Loucy (cell line): ENCODE results near the gene C16orf78.

ENCODE experiments used
- H2AFZ ChIP-seq: fragments of 200-600 bp; sonication (generic); 2 replicates; pipeline ENCODE4 v1.6.0; 2016; ENCODE audit warnings: antibody characterized with exemption, mild to moderate bottlenecking, low read length, moderate library complexity
- H3F3A ChIP-seq: fragments of 200-600 bp; 2 replicates; pipeline ENCODE4 v1.6.0; 2016; ENCODE audit warnings: antibody characterized with exemption, low read depth, mild to moderate bottlenecking
- H3K27me3 ChIP-seq: fragments of 200-600 bp; sonication (generic); 2 replicates; pipeline ENCODE4 v1.6.1; 2014; ENCODE audit warnings: low read length, mild to moderate bottlenecking; ENCODE audit not compliant: insufficient read depth, poor library complexity, severe bottlenecking
- H3K36me3 ChIP-seq: fragments of 200-600 bp; sonication (generic); 2 replicates; pipeline ENCODE4 v1.6.1; 2016; ENCODE audit warnings: low read length; ENCODE audit not compliant: insufficient read depth
- H3K4me1 ChIP-seq: fragments of 200-600 bp; sonication (generic); 2 replicates; pipeline ENCODE4 v1.5.1; 2014; ENCODE audit warnings: low read length, mild to moderate bottlenecking; ENCODE audit not compliant: insufficient read depth, poor library complexity, severe bottlenecking
- H3K4me2 ChIP-seq: fragments of 200-600 bp; sonication (generic); 2 replicates; pipeline ENCODE4 v1.6.0; 2014; ENCODE audit warnings: antibody characterized with exemption, low read length, low read depth, mild to moderate bottlenecking; ENCODE audit not compliant: poor library complexity, severe bottlenecking
- H3K4me3 ChIP-seq: fragments of 200-600 bp; sonication (generic); 2 replicates; pipeline ENCODE4 v1.5.1; 2014; ENCODE audit warnings: low read length, mild to moderate bottlenecking, mixed read lengths; ENCODE audit not compliant: poor library complexity, severe bottlenecking
- H3K79me2 ChIP-seq: fragments of 200-600 bp; sonication (generic); 2 replicates; pipeline ENCODE4 v1.6.1; 2014; ENCODE audit warnings: low read length; ENCODE audit not compliant: insufficient read depth
- H3K9ac ChIP-seq: fragments of 200-600 bp; sonication (generic); 2 replicates; pipeline ENCODE4 v1.6.0; 2014; ENCODE audit warnings: mild to moderate bottlenecking, low read depth, low read length, moderate library complexity; ENCODE audit not compliant: poor library complexity, severe bottlenecking
- H3K9me2 ChIP-seq: fragments of 200-600 bp; sonication (generic); replicated peaks from 2 replicates; pipeline ENCODE4 v1.6.1; 2016; ENCODE audit warnings: low read depth, low read length, mixed read lengths
- H3K9me3 ChIP-seq: fragments of 200-600 bp; sonication (generic); 2 replicates; pipeline ENCODE4 v1.6.1; 2014; ENCODE audit warnings: mild to moderate bottlenecking, antibody characterized with exemption, low read length, low read depth; ENCODE audit not compliant: insufficient read depth
- H4K20me1 ChIP-seq: fragments of 200-600 bp; sonication (generic); 2 replicates; pipeline ENCODE4 v1.6.0; 2014; ENCODE audit warnings: antibody characterized with exemption, low read length, mild to moderate bottlenecking; ENCODE audit not compliant: insufficient read depth, poor library complexity, severe bottlenecking
- CTCF ChIP-seq: fragments of 200-600 bp; sonication (generic); conservative IDR thresholded peaks from 2 replicates; pipeline ENCODE4 v1.5.1; 2014; ENCODE audit warnings: mild to moderate bottlenecking, antibody characterized with exemption, low read length
- EZH2phosphoT487 ChIP-seq: fragments of 200-600 bp; IDR thresholded peaks from 2 replicates; pipeline ENCODE4 v1.6.1; 2018; ENCODE audit warnings: antibody characterized with exemption, mild to moderate bottlenecking, moderate library complexity, borderline replicate concordance

Gene C16orf78

GRCh38 chr16:49378238-49378637 is 4.6 kb downstream of the C16orf78 start:
- H3K9ac ChIP-seq, result no peak overlapping the region
- H3K9me3 ChIP-seq, result no peaks in the 10 kb centered on the region
- H3K9me2 ChIP-seq, result no peaks in the 10 kb centered on the region
- TF ChIP-seq EZH2phosphoT487, result no peak
- no peak for TF ChIP-seq CTCF
- H4K20me1 ChIP-seq, result no peaks in the 10 kb centered on the region
- no peaks in the 10 kb centered on the region for H3F3A ChIP-seq
- H2AFZ ChIP-seq, result no peak overlapping the region
- no peaks in the 10 kb centered on the region for H3K79me2 ChIP-seq
- H3K4me1 ChIP-seq, result no peaks in the 10 kb centered on the region
- H3K27me3 ChIP-seq, result no peaks in the 10 kb centered on the region
- H3K36me3 ChIP-seq, result no peaks in the 10 kb centered on the region
- H3K4me3 ChIP-seq, result no peak overlapping the region
- no peak overlapping the region for H3K4me2 ChIP-seq

- TF ChIP-seq EZH2phosphoT487, result no peak
- no peak for TF ChIP-seq CTCF
- H3F3A ChIP-seq, result no peaks in the 10 kb centered on the region
- H4K20me1 ChIP-seq, result no peaks in the 10 kb centered on the region
- no peak overlapping the region for H3K4me2 ChIP-seq
- H3K9me3 ChIP-seq, result no peaks in the 10 kb centered on the region
- H3K27me3 ChIP-seq, result no peaks in the 10 kb centered on the region
- no peaks in the 10 kb centered on the region for H3K36me3 ChIP-seq
- no peaks in the 10 kb centered on the region for H3K4me1 ChIP-seq
- H3K9me2 ChIP-seq, result no peaks in the 10 kb centered on the region
- no peak overlapping the region for H2AFZ ChIP-seq
- H3K4me3 ChIP-seq, result no peak overlapping the region
- no peak overlapping the region for H3K9ac ChIP-seq
- H3K79me2 ChIP-seq, result no peaks in the 10 kb centered on the region
These were observed 5.2 kb downstream of the C16orf78 start for GRCh38 chr16:49378816-49379215.

GRCh38 chr16:49382916-49383315 is 9.3 kb downstream of the C16orf78 start:
- Histone ChIP-seq H3K9me3 (no peaks in the 10 kb centered on the region), H3K79me2 (no peaks in the 10 kb centered on the region), H3K4me1 (no peaks in the 10 kb centered on the region), H2AFZ (no peak overlapping the region), H3K9me2 (no peaks in the 10 kb centered on the region), H3K9ac (no peak overlapping the region), H3K4me3 (no peak overlapping the region), H3K4me2 (no peak overlapping the region), H3K27me3 (no peaks in the 10 kb centered on the region), H3K36me3 (no peaks in the 10 kb centered on the region), H4K20me1 (no peaks in the 10 kb centered on the region), H3F3A (no peaks in the 10 kb centered on the region)
- TF ChIP-seq EZH2phosphoT487, result no peak
- no peak; the same call in 1 of the 2 replicates for TF ChIP-seq CTCF
